Neural cell (in vitro differentiated cells): ENCODE measurements around the gene PLCE1. TPM values are rescaled to one million over a fixed set of nuclear protein-coding genes. Genes with fewer than 3 reads are reported as not detected.

Experiments used
- H2AFZ ChIP-seq: fragments of 200-600, 300-800 bp; sonication (generic), shearing (Covaris generic); 2 replicates; pipeline ENCODE4 v1.6.0; 2014; ENCODE audit warnings: low read depth, mild to moderate bottlenecking, antibody characterized with exemption, low read length, moderate library complexity
- H3F3A ChIP-seq: fragments of 200-600 bp; shearing (Covaris generic); 2 replicates; pipeline ENCODE4 v1.6.1; 2016; ENCODE audit warnings: mild to moderate bottlenecking, moderate library complexity, mixed read lengths, antibody characterized with exemption, low read length; ENCODE audit not compliant: insufficient read depth, poor library complexity, severe bottlenecking
- H3K27ac ChIP-seq: fragments of 200-600, 300-800 bp; sonication (generic), shearing (Covaris generic); 2 replicates; pipeline ENCODE4 v1.5.1; 2014; ENCODE audit warnings: mild to moderate bottlenecking, low read length, moderate library complexity
- H3K27me3 ChIP-seq: fragments of 300-800, 200-600 bp; sonication (generic), shearing (Covaris generic); 2 replicates; pipeline ENCODE4 v1.6.0; 2014; ENCODE audit warnings: mild to moderate bottlenecking, low read depth, low read length, moderate library complexity; ENCODE audit not compliant: insufficient read depth
- H3K36me3 ChIP-seq: fragments of 300-800, 200-600 bp; sonication (generic), shearing (Covaris generic); 2 replicates; pipeline ENCODE4 v1.5.1; 2014; ENCODE audit warnings: mild to moderate bottlenecking, antibody characterized with exemption, low read length, moderate library complexity; ENCODE audit not compliant: insufficient read depth
- H3K4me2 ChIP-seq: fragments of 300-800, 200-600 bp; sonication (generic), shearing (Covaris generic); 2 replicates; pipeline ENCODE4 v1.6.0; 2014; ENCODE audit warnings: mild to moderate bottlenecking, low read length
- H3K4me3 ChIP-seq: fragments of 300-800, 200-600 bp; sonication (generic), shearing (Covaris generic); 2 replicates; pipeline ENCODE4 v1.5.1; 2014; ENCODE audit warnings: mild to moderate bottlenecking, low read length, moderate library complexity
- H3K79me2 ChIP-seq: fragments of 200-600 bp; shearing (Covaris generic); replicated peaks from 2 replicates; pipeline ENCODE4 v1.6.0; 2014; ENCODE audit warnings: mild to moderate bottlenecking, low read length, moderate library complexity; ENCODE audit not compliant: insufficient read depth
- H3K9ac ChIP-seq: fragments of 300-800, 200-600 bp; sonication (generic), shearing (Covaris generic); 2 replicates; pipeline ENCODE4 v1.6.1; 2016; ENCODE audit warnings: mild to moderate bottlenecking, low read length, mixed read lengths
- H3K9me2 ChIP-seq: fragments of 200-600 bp; shearing (Covaris generic); 2 replicates; pipeline ENCODE4 v1.6.1; 2016; ENCODE audit warnings: mild to moderate bottlenecking, low read length, mixed read lengths; ENCODE audit not compliant: insufficient read depth
- H3K9me3 ChIP-seq: fragments of 200-600, 300-800 bp; sonication (generic), shearing (Covaris generic); 2 replicates; pipeline ENCODE4 v1.6.1; 2016; ENCODE audit warnings: mild to moderate bottlenecking, mixed run types, low read length, moderate library complexity, mixed read lengths
- H4K20me1 ChIP-seq: fragments of 200-600 bp; shearing (Covaris generic); 2 replicates; pipeline ENCODE4 v1.6.1; 2016; ENCODE audit warnings: mild to moderate bottlenecking, mixed run types; ENCODE audit not compliant: insufficient read depth
- EZH2 ChIP-seq: fragments of 200-600, 300-800 bp; shearing (Covaris generic), sonication (generic); IDR thresholded peaks from 2 replicates; pipeline ENCODE4 v1.6.1; 2014; ENCODE audit warnings: antibody characterized with exemption, low read length, borderline replicate concordance, mild to moderate bottlenecking; ENCODE audit not compliant: insufficient read depth, poor library complexity, severe bottlenecking
- MXI1 ChIP-seq: fragments of 450-650 bp; conservative IDR thresholded peaks from 2 replicates; pipeline ENCODE4 v1.6.1; 2014; ENCODE audit warnings: antibody characterized with exemption, mild to moderate bottlenecking; ENCODE audit not compliant: poor library complexity, severe bottlenecking
- POLR2AphosphoS5 ChIP-seq: IDR thresholded peaks from 2 replicates; pipeline ENCODE4 v1.6.1; 2012
- RAD21 ChIP-seq: fragments of 450-650 bp; conservative IDR thresholded peaks from 2 replicates; pipeline ENCODE4 v1.6.1; 2014; ENCODE audit warnings: antibody characterized with exemption, mild to moderate bottlenecking, moderate library complexity
- SMC3 ChIP-seq: fragments of 450-650 bp; conservative IDR thresholded peaks from 2 replicates; pipeline ENCODE4 v1.6.1; 2014; ENCODE audit warnings: antibody characterized with exemption, mild to moderate bottlenecking, moderate library complexity; ENCODE audit not compliant: poor library complexity
- TAF1 ChIP-seq: IDR thresholded peaks from 2 replicates; pipeline ENCODE4 v1.6.1; 2012; ENCODE audit warnings: low read depth
- polyA plus RNA-seq: library from polyadenylated mRNA; depleted of rRNA; stranded (reverse); fragments of >200 nt; gene quantifications from 2 replicates; pipeline ENCODE4 v1.2.3, GENCODE V29; 2014
- TF ChIP-seq, protein P1 (sequence below): fragments of 450-650 bp; IDR thresholded peaks from 2 replicates; pipeline ENCODE4 v1.5.1; 2014; ENCODE audit warnings: antibody characterized with exemption, mild to moderate bottlenecking, moderate library complexity; ENCODE audit not compliant: poor library complexity, severe bottlenecking
- TF ChIP-seq, protein P2 (sequence below): IDR thresholded peaks from 2 replicates; pipeline ENCODE4 v1.6.1; 2012; ENCODE audit warnings: borderline replicate concordance

Gene PLCE1
- polyA plus RNA-seq, 1 donor from 2014 or later, result 0.22 TPM

DNA sequence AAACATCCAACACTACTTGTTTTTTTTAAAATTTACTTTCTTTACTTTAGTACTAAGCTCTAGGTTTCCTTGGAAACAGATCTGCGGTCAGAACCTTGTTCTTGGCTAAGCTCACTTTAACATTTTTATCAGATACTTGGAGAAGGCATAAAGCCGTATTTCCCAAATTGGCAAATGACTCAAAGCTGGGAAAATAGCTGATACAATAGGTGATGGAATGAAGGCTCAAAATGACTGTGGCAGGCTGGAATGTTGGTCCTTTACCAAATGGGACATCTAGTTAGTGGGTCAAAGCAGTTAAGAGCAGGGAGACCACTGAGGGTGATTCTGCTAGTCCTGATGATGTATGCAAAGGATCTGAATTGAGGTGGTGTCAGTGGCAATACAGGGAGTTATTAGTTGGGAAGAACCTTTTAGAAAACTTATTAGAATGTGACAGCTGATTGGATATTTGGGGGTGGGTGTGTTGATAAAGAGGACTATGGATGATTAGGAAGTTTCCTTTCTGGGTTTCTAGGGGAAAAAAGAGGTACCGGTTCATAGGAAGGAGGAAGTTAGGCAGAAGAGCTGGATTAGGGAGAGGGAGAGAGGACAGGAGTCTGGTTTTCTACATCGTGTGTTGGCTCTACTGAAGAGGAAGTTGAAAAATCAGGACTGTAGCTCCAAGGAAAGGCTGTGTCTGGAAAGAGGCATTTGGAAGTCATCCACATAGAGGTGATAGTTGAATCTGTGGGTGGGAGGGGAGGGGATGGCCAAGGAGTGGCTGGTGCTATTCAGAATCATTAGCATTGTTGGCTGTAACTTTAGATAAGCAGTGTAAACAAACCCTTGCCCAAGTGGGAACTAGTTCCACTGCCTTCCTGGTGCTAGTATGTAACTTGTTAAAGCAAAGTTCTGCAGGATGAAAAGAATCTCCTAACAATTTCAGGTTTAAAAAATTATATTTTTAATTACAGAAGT is 13.1 kb downstream of the PLCE1 start:
- H3K36me3 ChIP-seq, result no peaks in the 10 kb centered on the region
- H4K20me1 ChIP-seq, result no peaks in the 10 kb centered on the region
- TF ChIP-seq TAF1, result no peak
- no peak for TF ChIP-seq POLR2AphosphoS5
- TF ChIP-seq, protein P1, sequence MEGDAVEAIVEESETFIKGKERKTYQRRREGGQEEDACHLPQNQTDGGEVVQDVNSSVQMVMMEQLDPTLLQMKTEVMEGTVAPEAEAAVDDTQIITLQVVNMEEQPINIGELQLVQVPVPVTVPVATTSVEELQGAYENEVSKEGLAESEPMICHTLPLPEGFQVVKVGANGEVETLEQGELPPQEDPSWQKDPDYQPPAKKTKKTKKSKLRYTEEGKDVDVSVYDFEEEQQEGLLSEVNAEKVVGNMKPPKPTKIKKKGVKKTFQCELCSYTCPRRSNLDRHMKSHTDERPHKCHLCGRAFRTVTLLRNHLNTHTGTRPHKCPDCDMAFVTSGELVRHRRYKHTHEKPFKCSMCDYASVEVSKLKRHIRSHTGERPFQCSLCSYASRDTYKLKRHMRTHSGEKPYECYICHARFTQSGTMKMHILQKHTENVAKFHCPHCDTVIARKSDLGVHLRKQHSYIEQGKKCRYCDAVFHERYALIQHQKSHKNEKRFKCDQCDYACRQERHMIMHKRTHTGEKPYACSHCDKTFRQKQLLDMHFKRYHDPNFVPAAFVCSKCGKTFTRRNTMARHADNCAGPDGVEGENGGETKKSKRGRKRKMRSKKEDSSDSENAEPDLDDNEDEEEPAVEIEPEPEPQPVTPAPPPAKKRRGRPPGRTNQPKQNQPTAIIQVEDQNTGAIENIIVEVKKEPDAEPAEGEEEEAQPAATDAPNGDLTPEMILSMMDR, result no peak
- no peak for TF ChIP-seq EZH2
- no peak for TF ChIP-seq SMC3
- TF ChIP-seq, protein P2, sequence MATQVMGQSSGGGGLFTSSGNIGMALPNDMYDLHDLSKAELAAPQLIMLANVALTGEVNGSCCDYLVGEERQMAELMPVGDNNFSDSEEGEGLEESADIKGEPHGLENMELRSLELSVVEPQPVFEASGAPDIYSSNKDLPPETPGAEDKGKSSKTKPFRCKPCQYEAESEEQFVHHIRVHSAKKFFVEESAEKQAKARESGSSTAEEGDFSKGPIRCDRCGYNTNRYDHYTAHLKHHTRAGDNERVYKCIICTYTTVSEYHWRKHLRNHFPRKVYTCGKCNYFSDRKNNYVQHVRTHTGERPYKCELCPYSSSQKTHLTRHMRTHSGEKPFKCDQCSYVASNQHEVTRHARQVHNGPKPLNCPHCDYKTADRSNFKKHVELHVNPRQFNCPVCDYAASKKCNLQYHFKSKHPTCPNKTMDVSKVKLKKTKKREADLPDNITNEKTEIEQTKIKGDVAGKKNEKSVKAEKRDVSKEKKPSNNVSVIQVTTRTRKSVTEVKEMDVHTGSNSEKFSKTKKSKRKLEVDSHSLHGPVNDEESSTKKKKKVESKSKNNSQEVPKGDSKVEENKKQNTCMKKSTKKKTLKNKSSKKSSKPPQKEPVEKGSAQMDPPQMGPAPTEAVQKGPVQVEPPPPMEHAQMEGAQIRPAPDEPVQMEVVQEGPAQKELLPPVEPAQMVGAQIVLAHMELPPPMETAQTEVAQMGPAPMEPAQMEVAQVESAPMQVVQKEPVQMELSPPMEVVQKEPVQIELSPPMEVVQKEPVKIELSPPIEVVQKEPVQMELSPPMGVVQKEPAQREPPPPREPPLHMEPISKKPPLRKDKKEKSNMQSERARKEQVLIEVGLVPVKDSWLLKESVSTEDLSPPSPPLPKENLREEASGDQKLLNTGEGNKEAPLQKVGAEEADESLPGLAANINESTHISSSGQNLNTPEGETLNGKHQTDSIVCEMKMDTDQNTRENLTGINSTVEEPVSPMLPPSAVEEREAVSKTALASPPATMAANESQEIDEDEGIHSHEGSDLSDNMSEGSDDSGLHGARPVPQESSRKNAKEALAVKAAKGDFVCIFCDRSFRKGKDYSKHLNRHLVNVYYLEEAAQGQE, result no peak
- H3K9me3 ChIP-seq, result peaks cover 7% of the 10 kb centered on the region
- H2AFZ ChIP-seq, result no peak overlapping the region
- H3F3A ChIP-seq, result no peaks in the 10 kb centered on the region
- no peaks in the 10 kb centered on the region for H3K9me2 ChIP-seq
- no peaks in the 10 kb centered on the region for H3K79me2 ChIP-seq
- no peaks in the 10 kb centered on the region for H3K27me3 ChIP-seq
- no peak overlapping the region for H3K27ac ChIP-seq
- no peak overlapping the region for H3K4me2 ChIP-seq
- no peak overlapping the region for H3K9ac ChIP-seq
- no peak overlapping the region for H3K4me3 ChIP-seq

DNA sequence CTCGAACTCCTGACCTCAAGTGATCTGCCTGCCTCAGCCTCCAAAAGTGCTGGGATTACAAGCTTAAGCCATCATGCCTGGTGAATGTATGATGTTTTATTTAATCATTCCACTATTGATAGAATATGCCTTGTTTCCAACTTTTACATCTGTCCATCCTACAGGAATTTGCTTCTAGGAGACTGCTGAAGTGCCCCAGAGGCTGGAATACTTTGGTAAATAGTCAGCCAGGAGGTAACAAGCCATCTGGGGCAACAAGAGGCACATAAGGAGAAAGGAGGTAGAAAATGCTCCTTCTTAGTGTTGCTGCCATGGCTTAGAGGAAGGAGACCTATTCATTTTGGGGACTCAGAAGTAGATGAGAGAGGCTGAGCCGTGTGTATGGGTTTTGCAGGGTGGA is 14.8 kb downstream of the PLCE1 start:
- Histone ChIP-seq H3K4me3 (no peak overlapping the region), H3K9ac (no peak overlapping the region), H3K27ac (no peak overlapping the region), H3K36me3 (no peaks in the 10 kb centered on the region), H3K79me2 (no peaks in the 10 kb centered on the region), H3K27me3 (no peaks in the 10 kb centered on the region), H3F3A (no peaks in the 10 kb centered on the region), H3K4me2 (no peak overlapping the region), H3K9me3 (peaks cover 7% of the 10 kb centered on the region), H3K9me2 (no peaks in the 10 kb centered on the region), H2AFZ (no peak overlapping the region), H4K20me1 (no peaks in the 10 kb centered on the region)
- no peak for TF ChIP-seq RAD21
- TF ChIP-seq, protein P1, result no peak
- TF ChIP-seq MXI1, result no peak
